ENCODE results near the gene PNMA1.

Gene PNMA1

GRCh38 chr14:73731111-73731510 is 16.9 kb upstream of the PNMA1 start:
- Mint-ChIP-seq H3K4me3 (no peak overlapping the region), H3K9me3 (no peaks in the 10 kb centered on the region), H3K27me3 (no peaks in the 10 kb centered on the region), H3K4me1 (peaks cover 14% of the 10 kb centered on the region), H3K27ac (peak overlapping the region; percentile 78), H3K36me3 (peaks cover 31% of the 10 kb centered on the region)
- no peak for DNase-seq (ENCODE audit: low spot score in 2 of 2)
- no peak for ATAC-seq (ENCODE audit: low read depth)

- peak overlapping the region; percentile 78 for H3K27ac Mint-ChIP-seq
- no peak overlapping the region for H3K4me3 Mint-ChIP-seq
- peaks cover 14% of the 10 kb centered on the region for H3K4me1 Mint-ChIP-seq
- peaks cover 29% of the 10 kb centered on the region for H3K36me3 Mint-ChIP-seq
- H3K9me3 Mint-ChIP-seq: no peaks in the 10 kb centered on the region
- ATAC-seq (ENCODE audit: low read depth) (no peak), DNase-seq (ENCODE audit: low spot score in 2 of 2) (no peak)
- no peaks in the 10 kb centered on the region for H3K27me3 Mint-ChIP-seq
Measured at GRCh38 chr14:73729556-73730265, 15.5 kb upstream of the PNMA1 start.

GRCh38 chr14:73728717-73729330 is 14.6 kb upstream of the PNMA1 start:
- peak overlapping the region; percentile 76 for H3K27ac Mint-ChIP-seq
- peak; percentile 87 to 94 for DNase-seq (ENCODE audit: low spot score in 2 of 2)
- H3K27me3 Mint-ChIP-seq: no peaks in the 10 kb centered on the region
- H3K4me1 Mint-ChIP-seq: peaks cover 14% of the 10 kb centered on the region
- no peaks in the 10 kb centered on the region for H3K9me3 Mint-ChIP-seq
- peak; percentile 96 for ATAC-seq (ENCODE audit: low read depth)
- no peak overlapping the region for H3K4me3 Mint-ChIP-seq
- peaks cover 24% of the 10 kb centered on the region for H3K36me3 Mint-ChIP-seq

- Mint-ChIP-seq H3K27ac (no peak overlapping the region), H3K4me3 (no peak overlapping the region), H3K4me1 (peaks cover 14% of the 10 kb centered on the region), H3K27me3 (no peaks in the 10 kb centered on the region), H3K9me3 (no peaks in the 10 kb centered on the region), H3K36me3 (peaks cover 34% of the 10 kb centered on the region)
- ATAC-seq (ENCODE audit: low read depth) (no peak), DNase-seq (ENCODE audit: low spot score in 2 of 2) (no peak)
Measured at GRCh38 chr14:73727166-73727565, 13.0 kb upstream of the PNMA1 start.

GRCh38 chr14:73726025-73726961 is 12.1 kb upstream of the PNMA1 start:
- H3K36me3 Mint-ChIP-seq: peaks cover 40% of the 10 kb centered on the region
- H3K27ac Mint-ChIP-seq: peak overlapping the region; percentile 65
- H3K4me3 Mint-ChIP-seq: no peak overlapping the region
- no peaks in the 10 kb centered on the region for H3K9me3 Mint-ChIP-seq
- DNase-seq (ENCODE audit: low spot score in 2 of 2): no peak
- H3K27me3 Mint-ChIP-seq: no peaks in the 10 kb centered on the region
- no peak for ATAC-seq (ENCODE audit: low read depth)
- peaks cover 11% of the 10 kb centered on the region for H3K4me1 Mint-ChIP-seq

GRCh38 chr14:73725116-73726024 is 11.2 kb upstream of the PNMA1 start:
- peaks cover 10% of the 10 kb centered on the region for H3K4me1 Mint-ChIP-seq
- no peak overlapping the region for H3K4me3 Mint-ChIP-seq
- peak overlapping the region; percentile 67 for H3K27ac Mint-ChIP-seq
- DNase-seq (ENCODE audit: low spot score in 2 of 2): no peak
- H3K27me3 Mint-ChIP-seq: no peaks in the 10 kb centered on the region
- no peak for ATAC-seq (ENCODE audit: low read depth)
- H3K36me3 Mint-ChIP-seq: peaks cover 41% of the 10 kb centered on the region
- no peaks in the 10 kb centered on the region for H3K9me3 Mint-ChIP-seq

- Mint-ChIP-seq H3K36me3 (peaks cover 39% of the 10 kb centered on the region), H3K27me3 (no peaks in the 10 kb centered on the region), H3K4me3 (no peak overlapping the region), H3K27ac (peak overlapping the region; percentile 67), H3K4me1 (peaks cover 8% of the 10 kb centered on the region), H3K9me3 (no peaks in the 10 kb centered on the region)
- DNase-seq (ENCODE audit: low spot score in 2 of 2) (no peak), ATAC-seq (ENCODE audit: low read depth) (no peak)
Measured at GRCh38 chr14:73724696-73725095, 10.5 kb upstream of the PNMA1 start.

- Mint-ChIP-seq H3K4me1 (peaks cover 5% of the 10 kb centered on the region), H3K27ac (peak overlapping the region; percentile 67), H3K36me3 (peaks cover 38% of the 10 kb centered on the region), H3K4me3 (no peak overlapping the region), H3K27me3 (no peaks in the 10 kb centered on the region), H3K9me3 (no peaks in the 10 kb centered on the region)
- no peak for ATAC-seq (ENCODE audit: low read depth)
- DNase-seq (ENCODE audit: low spot score in 2 of 2): no peak
Measured at GRCh38 chr14:73723797-73724661, 9.8 kb upstream of the PNMA1 start.

GRCh38 chr14:73723406-73723796 is 9.2 kb upstream of the PNMA1 start:
- H3K27ac Mint-ChIP-seq: peak overlapping the region; percentile 67
- no peak overlapping the region for H3K4me3 Mint-ChIP-seq
- no peaks in the 10 kb centered on the region for H3K9me3 Mint-ChIP-seq
- peaks cover 34% of the 10 kb centered on the region for H3K36me3 Mint-ChIP-seq
- no peaks in the 10 kb centered on the region for H3K4me1 Mint-ChIP-seq
- H3K27me3 Mint-ChIP-seq: no peaks in the 10 kb centered on the region
- DNase-seq (ENCODE audit: low spot score in 2 of 2) (no peak), ATAC-seq (ENCODE audit: low read depth) (no peak)

GRCh38 chr14:73722581-73722980 is 8.4 kb upstream of the PNMA1 start:
- no peak for ATAC-seq (ENCODE audit: low read depth)
- Mint-ChIP-seq H3K9me3 (no peaks in the 10 kb centered on the region), H3K27ac (peak overlapping the region; percentile 0), H3K4me1 (no peaks in the 10 kb centered on the region), H3K27me3 (no peaks in the 10 kb centered on the region), H3K36me3 (peaks cover 36% of the 10 kb centered on the region), H3K4me3 (no peak overlapping the region)
- no peak for DNase-seq (ENCODE audit: low spot score in 2 of 2)

GRCh38 chr14:73721101-73721821 is 7.1 kb upstream of the PNMA1 start:
- H3K9me3 Mint-ChIP-seq: no peaks in the 10 kb centered on the region
- no peak for ATAC-seq (ENCODE audit: low read depth)
- no peak for DNase-seq (ENCODE audit: low spot score in 2 of 2)
- H3K27me3 Mint-ChIP-seq: no peaks in the 10 kb centered on the region
- peak overlapping the region; percentile 85 for H3K27ac Mint-ChIP-seq
- H3K36me3 Mint-ChIP-seq: peaks cover 32% of the 10 kb centered on the region
- no peak overlapping the region for H3K4me3 Mint-ChIP-seq
- H3K4me1 Mint-ChIP-seq: no peaks in the 10 kb centered on the region

GRCh38 chr14:73720636-73721035 is 6.5 kb upstream of the PNMA1 start:
- H3K4me3 Mint-ChIP-seq: no peak overlapping the region
- no peak for ATAC-seq (ENCODE audit: low read depth)
- peaks cover 33% of the 10 kb centered on the region for H3K36me3 Mint-ChIP-seq
- DNase-seq (ENCODE audit: low spot score in 2 of 2): no peak
- H3K4me1 Mint-ChIP-seq: no peaks in the 10 kb centered on the region
- no peaks in the 10 kb centered on the region for H3K27me3 Mint-ChIP-seq
- no peak overlapping the region for H3K27ac Mint-ChIP-seq
- H3K9me3 Mint-ChIP-seq: no peaks in the 10 kb centered on the region
